ENCODE data around the gene CGNL1. TPM values are rescaled to one million over a fixed set of nuclear protein-coding genes. Genes with fewer than 3 reads are reported as not detected.

CGNL1 gene
- total RNA-seq, 3 donors from 2014 or later = 0.05 to 0.08 (median 0.05) TPM

DNA sequence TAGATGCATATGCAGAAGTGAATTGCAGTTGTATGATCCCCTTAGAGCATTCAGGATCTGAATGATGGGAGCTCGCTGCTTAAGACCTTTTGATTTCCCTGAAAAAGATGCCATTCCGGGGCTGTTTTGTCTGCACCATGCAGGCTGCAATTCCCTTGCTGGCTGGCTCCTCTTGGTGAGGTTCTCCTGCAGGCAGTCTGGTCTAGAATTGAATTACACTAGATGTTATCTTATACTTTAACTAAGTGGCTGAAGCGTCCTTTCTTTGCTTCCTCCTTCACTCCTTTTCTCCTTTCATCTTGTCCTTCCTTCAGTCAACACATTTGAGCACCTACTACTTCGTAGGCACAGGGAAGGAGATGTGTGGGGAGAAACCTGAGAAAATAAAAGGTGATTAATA, 196.8 kb downstream of the CGNL1 start:
- Mint-ChIP-seq H3K36me3 (ENCODE audit: insufficient read depth) (no peaks in the 10 kb centered on the region), H3K4me3 (no peak overlapping the region), H3K9me3 (no peaks in the 10 kb centered on the region), H3K4me1 (ENCODE audit: low read depth) (peaks cover under 1% of the 10 kb centered on the region), H3K27me3 (ENCODE audit: low read depth) (peaks cover 4% of the 10 kb centered on the region)
- DNase-seq (no peak), ATAC-seq (no peak)

DNA sequence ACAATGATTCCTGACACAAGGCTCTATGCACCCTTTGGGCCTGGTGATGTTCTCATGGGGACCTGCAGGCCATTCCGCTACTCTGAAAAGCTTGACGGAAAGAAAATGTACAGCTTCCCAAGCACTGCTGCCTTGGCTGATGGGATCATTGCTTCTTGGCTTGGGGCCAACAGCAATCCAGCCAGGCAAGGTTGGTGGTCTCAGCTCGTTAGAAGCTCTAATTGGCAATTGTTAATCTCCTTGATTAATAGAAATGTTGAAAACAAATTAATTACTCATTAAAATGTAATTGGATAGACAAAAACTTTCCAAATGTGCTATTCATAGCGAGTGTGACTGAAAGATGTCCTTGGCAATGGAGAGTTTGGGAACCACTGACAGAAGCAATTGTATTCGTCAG, 199.1 kb downstream of the CGNL1 start:
- no peaks in the 10 kb centered on the region for H3K9me3 Mint-ChIP-seq
- ATAC-seq = no peak
- no peak overlapping the region for H3K4me3 Mint-ChIP-seq
- DNase-seq = no peak
- no peaks in the 10 kb centered on the region for H3K4me1 Mint-ChIP-seq (ENCODE audit: low read depth)
- H3K36me3 Mint-ChIP-seq (ENCODE audit: insufficient read depth) = no peaks in the 10 kb centered on the region
- peaks cover 6% of the 10 kb centered on the region for H3K27me3 Mint-ChIP-seq (ENCODE audit: low read depth)

DNA sequence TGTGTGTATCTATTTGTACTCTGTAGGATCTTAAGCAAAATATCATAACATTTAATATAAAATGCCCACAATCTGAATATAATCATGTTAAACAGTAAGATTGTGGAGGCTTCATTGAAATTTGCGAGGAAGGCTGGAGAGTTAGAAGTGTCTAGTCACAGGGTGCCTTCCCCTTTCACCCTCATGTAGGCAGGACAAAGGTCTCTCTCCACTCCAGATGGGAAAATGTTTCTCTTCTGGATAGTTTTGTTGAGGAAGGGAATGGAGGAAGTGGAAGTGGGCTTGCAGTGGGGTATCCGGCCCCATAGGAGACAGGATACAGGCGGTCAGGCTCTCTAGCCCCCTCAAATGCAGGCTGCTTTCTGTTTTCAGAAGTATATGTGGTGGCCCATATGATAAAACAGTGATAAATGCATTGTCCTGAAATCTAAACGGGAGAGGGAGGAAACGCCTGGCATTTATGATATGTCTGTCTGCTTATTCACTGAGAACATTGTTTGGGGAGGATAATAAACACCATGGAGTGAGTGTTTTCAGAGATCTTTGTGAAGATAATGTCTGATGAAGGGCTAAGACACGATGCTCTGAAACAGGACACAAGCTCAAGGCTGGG, 202.1 kb downstream of the CGNL1 start:
- ATAC-seq = no peak
- Mint-ChIP-seq H3K36me3 (ENCODE audit: insufficient read depth) (peaks cover 5% of the 10 kb centered on the region), H3K27me3 (ENCODE audit: low read depth) (peaks cover 13% of the 10 kb centered on the region), H3K9me3 (peaks cover 8% of the 10 kb centered on the region), H3K4me3 (no peak overlapping the region), H3K4me1 (ENCODE audit: low read depth) (no peaks in the 10 kb centered on the region)
- DNase-seq = no peak

DNA sequence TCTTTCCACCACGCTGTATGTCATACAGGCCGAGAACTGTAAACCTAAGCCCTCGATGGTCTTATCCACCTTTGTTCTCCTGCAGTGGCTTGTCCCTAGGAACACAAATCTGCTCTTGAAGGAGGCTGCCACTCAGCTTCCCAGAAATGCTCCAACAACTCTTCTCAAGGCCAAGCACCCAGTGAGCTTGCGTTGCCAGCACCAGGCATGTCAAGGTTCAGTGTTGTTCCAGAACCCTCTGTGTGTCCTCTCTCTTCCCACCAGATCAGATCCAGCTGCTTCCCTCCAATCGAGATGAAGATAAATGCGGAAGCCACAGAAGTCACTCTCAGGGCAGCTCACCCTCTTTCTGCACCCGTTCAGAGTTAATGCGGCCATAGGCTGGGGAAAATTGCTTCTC, 204.1 kb downstream of the CGNL1 start:
- ATAC-seq (no peak), DNase-seq (no peak)
- Mint-ChIP-seq H3K27me3 (ENCODE audit: low read depth) (peaks cover 13% of the 10 kb centered on the region), H3K4me1 (ENCODE audit: low read depth) (no peaks in the 10 kb centered on the region), H3K9me3 (peaks cover 14% of the 10 kb centered on the region), H3K36me3 (ENCODE audit: insufficient read depth) (peaks cover 6% of the 10 kb centered on the region), H3K4me3 (no peak overlapping the region)

DNA sequence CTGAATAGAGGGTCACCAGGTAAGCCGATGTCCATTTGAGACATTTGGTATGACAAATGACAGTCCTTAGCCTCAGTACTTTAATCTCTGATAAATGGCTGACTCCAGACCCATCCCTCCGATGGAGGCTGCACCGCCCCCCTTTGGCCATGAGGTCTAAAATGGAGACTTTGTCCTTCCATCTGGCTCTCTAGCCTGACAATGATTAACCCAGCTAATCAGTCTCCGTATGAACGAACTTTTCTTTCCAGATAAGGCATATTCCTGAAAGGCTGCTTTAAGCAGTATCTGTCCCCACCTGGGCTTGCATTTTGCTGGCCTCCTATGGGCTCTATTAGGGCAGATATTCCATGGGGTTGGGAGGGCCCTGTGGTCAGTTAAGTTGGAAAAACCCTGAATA, 204.6 kb downstream of the CGNL1 start:
- Mint-ChIP-seq H3K9me3 (peaks cover 14% of the 10 kb centered on the region), H3K27me3 (ENCODE audit: low read depth) (peaks cover 13% of the 10 kb centered on the region), H3K36me3 (ENCODE audit: insufficient read depth) (peaks cover 6% of the 10 kb centered on the region), H3K4me1 (ENCODE audit: low read depth) (no peaks in the 10 kb centered on the region), H3K4me3 (no peak overlapping the region)
- ATAC-seq (no peak), DNase-seq (no peak)

DNA sequence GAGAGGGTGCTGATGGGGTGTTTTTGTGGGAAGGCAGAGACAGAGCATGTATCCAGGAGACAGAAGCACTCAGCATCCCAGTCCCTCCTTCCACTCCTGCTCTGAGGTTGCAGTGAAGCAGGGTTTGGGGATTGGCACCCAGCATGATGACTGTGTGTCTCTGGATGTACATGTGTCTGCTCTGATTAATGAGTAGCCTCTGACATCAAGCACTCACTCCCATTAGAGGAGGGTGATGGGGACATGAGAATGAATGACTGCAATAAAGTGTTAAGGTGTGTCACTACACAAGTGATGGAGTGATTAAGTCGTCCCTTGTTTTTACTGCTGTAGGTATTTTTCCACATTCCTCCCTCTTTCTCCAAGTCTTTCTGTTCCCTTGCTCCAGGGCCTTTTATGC, 205.8 kb downstream of the CGNL1 start:
- DNase-seq (no peak), ATAC-seq (no peak)
- peaks cover 14% of the 10 kb centered on the region for H3K9me3 Mint-ChIP-seq
- peaks cover 13% of the 10 kb centered on the region for H3K27me3 Mint-ChIP-seq (ENCODE audit: low read depth)
- peaks cover 9% of the 10 kb centered on the region for H3K4me1 Mint-ChIP-seq (ENCODE audit: low read depth)
- H3K36me3 Mint-ChIP-seq (ENCODE audit: insufficient read depth) = peaks cover 6% of the 10 kb centered on the region
- H3K4me3 Mint-ChIP-seq = no peak overlapping the region

DNA sequence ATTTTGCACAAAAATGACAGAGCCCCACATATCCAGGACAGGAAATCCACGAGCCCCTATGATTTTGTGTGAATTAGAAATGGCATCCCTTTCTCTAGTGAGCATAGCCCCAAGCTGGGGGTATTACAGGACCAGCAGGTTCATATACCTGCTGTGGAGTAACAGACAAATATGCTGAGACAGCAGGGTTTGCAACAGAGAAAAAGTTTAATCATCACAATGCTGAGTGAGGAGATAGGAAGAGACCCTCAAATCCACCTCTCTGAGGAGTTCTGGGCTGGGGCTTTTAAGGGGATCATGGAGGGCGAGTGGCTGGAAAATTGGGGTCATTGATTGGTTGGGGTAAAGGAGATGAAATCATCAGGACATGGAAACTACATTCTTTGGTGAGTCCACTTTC, 207.0 kb downstream of the CGNL1 start:
- peaks cover 14% of the 10 kb centered on the region for H3K9me3 Mint-ChIP-seq
- H3K4me3 Mint-ChIP-seq = no peak overlapping the region
- no peak for ATAC-seq
- DNase-seq = no peak
- H3K36me3 Mint-ChIP-seq (ENCODE audit: insufficient read depth) = peaks cover 6% of the 10 kb centered on the region
- peaks cover 13% of the 10 kb centered on the region for H3K27me3 Mint-ChIP-seq (ENCODE audit: low read depth)
- peaks cover 21% of the 10 kb centered on the region for H3K4me1 Mint-ChIP-seq (ENCODE audit: low read depth)

DNA sequence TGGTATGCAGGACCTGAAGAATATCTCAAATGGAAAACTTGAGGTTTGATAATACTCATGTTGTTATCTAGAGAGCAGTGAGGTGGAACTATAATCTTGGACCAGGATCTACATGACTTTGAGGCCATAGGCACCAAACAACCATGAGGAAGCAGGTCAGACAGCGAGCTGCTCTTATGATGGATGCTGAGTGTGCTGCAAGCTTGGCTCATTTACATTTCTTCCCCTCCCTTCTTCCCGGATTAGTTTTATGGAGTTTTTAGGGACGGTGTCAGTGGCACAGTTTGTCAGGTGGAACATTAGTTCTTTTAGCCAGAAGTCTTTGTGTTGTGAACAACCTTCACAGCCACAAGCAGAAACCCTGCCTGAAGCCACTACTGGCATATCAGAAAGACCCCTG, 207.4 kb downstream of the CGNL1 start:
- ATAC-seq (no peak), DNase-seq (no peak)
- H3K4me3 Mint-ChIP-seq = no peak overlapping the region
- H3K27me3 Mint-ChIP-seq (ENCODE audit: low read depth) = peaks cover 13% of the 10 kb centered on the region
- H3K4me1 Mint-ChIP-seq (ENCODE audit: low read depth) = peaks cover 25% of the 10 kb centered on the region
- H3K36me3 Mint-ChIP-seq (ENCODE audit: insufficient read depth) = peaks cover 6% of the 10 kb centered on the region
- peaks cover 14% of the 10 kb centered on the region for H3K9me3 Mint-ChIP-seq

DNA sequence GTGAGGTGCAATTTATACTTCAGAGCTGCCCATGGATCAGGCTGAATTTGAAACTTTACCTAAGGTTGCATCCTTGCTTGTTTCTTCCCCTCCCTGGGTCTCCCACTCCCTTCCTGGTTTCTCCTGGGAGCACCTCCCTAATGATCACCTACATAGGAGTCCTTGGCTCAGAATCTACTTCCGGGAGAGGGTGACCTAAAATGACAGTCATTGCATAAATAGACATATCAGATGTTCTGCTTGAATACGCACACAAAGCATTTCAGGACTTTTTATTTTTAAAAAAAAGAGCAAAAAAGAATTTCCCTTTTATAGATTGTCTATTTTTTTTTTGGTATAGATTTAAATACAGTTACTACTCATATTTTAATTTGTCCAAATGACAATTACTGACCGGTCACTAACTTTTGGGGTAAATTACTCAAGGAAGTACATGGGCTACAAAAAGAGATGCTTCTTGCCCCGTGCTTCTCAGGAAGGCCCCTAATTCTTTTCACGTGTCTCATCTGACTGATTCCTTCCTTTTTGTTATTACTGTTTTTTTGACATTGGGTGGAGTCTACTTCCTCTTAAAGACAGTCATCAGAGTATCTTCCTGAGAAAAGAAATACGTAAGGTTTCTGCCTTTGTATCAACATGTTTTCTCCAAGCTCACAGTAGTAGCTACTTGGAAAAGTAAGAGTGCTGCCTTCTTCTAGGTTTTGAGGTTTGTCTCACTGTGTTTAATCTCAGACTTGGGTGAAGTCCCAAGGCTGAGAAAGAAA, 210.5 kb downstream of the CGNL1 start:
- ATAC-seq (peak; percentile 51 to 54), DNase-seq (no peak)
- peaks cover 38% of the 10 kb centered on the region for H3K4me1 Mint-ChIP-seq (ENCODE audit: low read depth)
- H3K36me3 Mint-ChIP-seq (ENCODE audit: insufficient read depth) = peaks cover 6% of the 10 kb centered on the region
- H3K27me3 Mint-ChIP-seq (ENCODE audit: low read depth) = peaks cover 23% of the 10 kb centered on the region
- H3K4me3 Mint-ChIP-seq = no peak overlapping the region
- peaks cover 14% of the 10 kb centered on the region for H3K9me3 Mint-ChIP-seq

DNA sequence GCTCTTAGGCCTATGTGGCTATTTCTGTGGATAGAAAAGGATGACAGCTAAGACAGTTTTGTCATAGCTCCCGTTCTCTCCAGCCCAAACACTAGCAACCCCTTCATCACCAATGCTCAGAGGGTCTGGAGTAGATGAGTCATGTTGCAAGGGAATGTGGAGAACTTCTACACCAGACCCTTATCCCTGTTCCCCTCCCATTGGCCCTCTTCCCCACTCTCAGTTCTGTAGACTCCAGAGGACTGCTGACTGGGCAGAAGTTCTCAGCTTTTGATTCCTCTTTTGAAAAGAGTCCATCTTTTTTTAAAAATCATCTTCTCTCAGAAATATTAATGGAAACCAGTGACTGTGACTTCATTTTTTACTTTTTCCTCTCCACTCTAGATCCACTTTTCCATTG, 213.0 kb downstream of the CGNL1 start:
- no peaks in the 10 kb centered on the region for H3K36me3 Mint-ChIP-seq (ENCODE audit: insufficient read depth)

DNA sequence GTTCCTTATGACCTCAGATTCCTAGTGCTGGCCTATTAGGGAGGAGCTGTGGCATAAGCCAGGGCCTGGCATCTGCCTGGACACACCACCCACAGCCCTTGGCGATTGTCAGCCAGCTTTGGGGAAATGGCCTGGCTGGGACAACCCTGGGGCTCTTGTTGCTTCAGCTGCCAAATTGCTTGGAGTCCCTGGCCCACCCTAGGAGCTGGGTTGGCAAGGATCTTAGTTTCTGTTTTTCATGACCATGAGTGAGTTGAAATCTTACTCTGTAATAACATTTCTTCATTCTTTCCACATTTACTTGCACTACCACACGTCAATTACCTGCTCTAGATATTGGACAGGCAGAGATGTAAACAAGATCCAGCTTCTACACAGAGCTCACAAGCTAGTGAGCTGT, 213.4 kb downstream of the CGNL1 start:
- Mint-ChIP-seq H3K4me3 (no peak overlapping the region), H3K27me3 (ENCODE audit: low read depth) (peaks cover 25% of the 10 kb centered on the region), H3K36me3 (ENCODE audit: insufficient read depth) (no peaks in the 10 kb centered on the region), H3K9me3 (no peaks in the 10 kb centered on the region), H3K4me1 (ENCODE audit: low read depth) (peaks cover 38% of the 10 kb centered on the region)
- ATAC-seq (no peak), DNase-seq (no peak)

More for the DNA sequence above, 213.0 kb downstream of the CGNL1 start:
- DNase-seq (no peak), ATAC-seq (no peak)
- H3K9me3 Mint-ChIP-seq = no peaks in the 10 kb centered on the region
- H3K4me1 Mint-ChIP-seq (ENCODE audit: low read depth) = peaks cover 38% of the 10 kb centered on the region
- H3K27me3 Mint-ChIP-seq (ENCODE audit: low read depth) = peaks cover 25% of the 10 kb centered on the region
- H3K4me3 Mint-ChIP-seq = no peak overlapping the region

DNA sequence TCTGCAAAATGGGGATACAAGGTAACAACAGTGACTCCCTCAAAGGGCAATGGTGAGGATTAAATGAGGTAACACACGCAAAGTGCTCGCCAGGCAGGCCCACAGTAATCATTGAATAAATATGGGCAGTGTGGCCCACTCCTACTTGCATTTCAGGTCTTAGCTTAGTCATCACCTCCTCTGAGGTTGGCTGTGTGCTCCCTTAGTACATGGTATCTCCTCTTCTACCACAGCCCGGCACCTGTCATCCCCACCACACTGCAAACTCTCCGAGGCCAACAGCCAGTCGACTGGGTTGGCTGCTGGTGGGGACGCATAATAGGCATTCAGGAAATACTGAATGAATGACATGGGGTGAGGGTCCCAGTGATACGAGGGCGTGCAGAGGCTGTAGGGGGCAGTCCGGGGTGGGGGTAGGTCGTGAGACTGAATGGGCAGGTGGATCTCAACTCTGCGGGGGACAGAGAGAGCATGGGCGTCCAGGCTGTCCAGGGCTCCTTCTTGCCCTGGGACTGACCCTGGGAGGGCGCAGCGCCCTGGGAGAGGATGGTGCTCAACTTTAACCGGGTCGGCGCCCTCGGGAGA, 215.0 kb downstream of the CGNL1 start:
- H3K4me1 Mint-ChIP-seq (ENCODE audit: low read depth) = peaks cover 36% of the 10 kb centered on the region

DNA sequence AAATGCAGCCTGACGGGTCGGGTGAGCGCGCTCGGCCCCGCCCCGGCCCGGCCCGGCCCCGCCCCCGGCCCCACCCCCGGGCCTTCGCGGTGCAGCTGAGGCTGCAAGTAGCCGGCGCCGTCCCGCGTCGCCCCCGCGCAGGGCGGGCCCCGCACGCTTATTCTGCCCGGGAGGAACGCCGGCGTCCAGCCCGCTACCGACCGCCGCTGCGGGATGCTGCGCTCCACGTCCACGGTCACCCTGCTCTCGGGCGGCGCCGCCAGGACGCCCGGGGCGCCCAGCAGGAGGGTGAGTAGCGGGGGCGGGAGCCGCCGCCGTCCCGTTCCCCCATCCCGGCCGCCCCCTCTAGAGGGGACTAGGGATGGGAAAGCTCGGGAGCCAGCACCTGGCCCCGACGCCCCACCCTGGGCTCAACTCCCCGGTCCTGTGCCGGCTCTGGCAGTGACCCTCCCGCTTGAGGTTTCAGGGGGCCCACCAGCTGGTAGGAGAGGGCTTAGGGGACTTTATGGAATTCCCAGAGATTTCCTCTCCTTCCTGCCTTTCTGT, 215.6 kb downstream of the CGNL1 start, which contains the start of gene MYZAP:
TSS of gene MYZAP (plus strand) at position 83 of the 546 bp plus-strand sequence. CDS start at position 214, 131 bp downstream.
- H3K36me3 Mint-ChIP-seq (ENCODE audit: insufficient read depth) = no peaks in the 10 kb centered on the region
- H3K4me3 Mint-ChIP-seq = peak within 1 kb of the TSS; percentile 62
- no peaks in the 10 kb centered on the region for H3K9me3 Mint-ChIP-seq
- H3K4me1 Mint-ChIP-seq (ENCODE audit: low read depth) = peaks cover 30% of the 10 kb centered on the region
- ATAC-seq (peak; percentile 89 to 91), DNase-seq (peak; percentile 24)
- peaks cover 25% of the 10 kb centered on the region for H3K27me3 Mint-ChIP-seq (ENCODE audit: low read depth)

More for the DNA sequence above, 215.0 kb downstream of the CGNL1 start:
- Mint-ChIP-seq H3K36me3 (ENCODE audit: insufficient read depth) (no peaks in the 10 kb centered on the region), H3K9me3 (no peaks in the 10 kb centered on the region), H3K4me3 (peak overlapping the region; percentile 52), H3K27me3 (ENCODE audit: low read depth) (peaks cover 25% of the 10 kb centered on the region)
- ATAC-seq (peak; percentile 39 to 53), DNase-seq (no peak)

DNA sequence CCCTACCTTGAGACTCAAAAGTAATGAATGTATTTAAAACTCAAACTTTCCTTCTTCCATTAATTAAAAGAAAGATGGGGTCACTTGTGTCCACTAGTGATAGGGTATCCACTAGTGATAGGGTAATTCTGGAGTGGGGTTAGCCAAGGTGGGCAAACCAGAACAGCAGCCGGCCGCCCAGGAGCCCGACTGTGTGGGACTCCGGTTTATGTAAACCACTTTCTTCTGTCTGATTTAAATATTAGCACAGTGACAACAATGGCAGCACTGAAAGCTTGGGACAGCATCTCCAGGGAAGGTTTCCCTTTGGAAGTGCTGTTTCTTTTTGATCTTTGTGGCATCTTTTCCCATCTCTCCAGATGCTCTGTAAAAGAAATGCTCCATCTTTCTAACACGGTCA, 216.1 kb downstream of the CGNL1 start:
- Mint-ChIP-seq H3K9me3 (no peaks in the 10 kb centered on the region), H3K36me3 (ENCODE audit: insufficient read depth) (no peaks in the 10 kb centered on the region), H3K27me3 (ENCODE audit: low read depth) (peaks cover 25% of the 10 kb centered on the region), H3K4me1 (ENCODE audit: low read depth) (peaks cover 25% of the 10 kb centered on the region), H3K4me3 (peak overlapping the region; percentile 62)
- no peak for ATAC-seq
- DNase-seq = no peak
